GM19238 (cell line): Measurements from ENCODE around the gene SF3B6.
A peak's percentile ranks its signal among the peaks of the same experiment; 100 is the strongest.
"Not testable (repeated sequence)": the region's sequence is repeated elsewhere in the genome, so short reads cannot be mapped to it uniquely, and the experiment has no call there.

ENCODE experiments used
- DNase-seq: peaks from one replicate; pipeline ENCODE4 v3.0.0; 2011; ENCODE audit warnings: low spot score; ENCODE audit not compliant: insufficient read length

Gene SF3B6

GRCh38 chr2:24052951-24053350 lies 23.2 kb downstream of the SF3B6 start:
- no peak for DNase-seq

- DNase-seq, result no peak
Measured at GRCh38 chr2:24051833-24052232, 24.3 kb downstream of the SF3B6 start.

GRCh38 chr2:24050041-24050979 lies 25.8 kb downstream of the SF3B6 start:
- DNase-seq, result no peak

GRCh38 chr2:24049485-24050021 lies 26.6 kb downstream of the SF3B6 start, which contains the start of gene FKBP1B:
FKBP1B (plus strand) TSS chr2:24049741; CDS start chr2:24049850, 109 bp downstream.
- DNase-seq, result no peak

- DNase-seq, result no peak
Measured at GRCh38 chr2:24048769-24049484, 27.2 kb downstream of the SF3B6 start.

- no peak for DNase-seq
Measured at GRCh38 chr2:24047703-24048033, 28.5 kb downstream of the SF3B6 start.

GRCh38 chr2:24046930-24047702 lies 29.0 kb downstream of the SF3B6 start, which contains the start of gene WDCP:
WDCP (minus strand) TSS chr2:24047391; CDS start chr2:24039494, 7,897 bp downstream.
- peak; percentile 79 for DNase-seq

- DNase-seq, result no peak
Measured at GRCh38 chr2:24046599-24046929, 29.6 kb downstream of the SF3B6 start.

- no peak for DNase-seq
Measured at GRCh38 chr2:24045511-24046508, 30.3 kb downstream of the SF3B6 start.

- not testable (repeated sequence) for DNase-seq
Measured at GRCh38 chr2:24043133-24043532, 33.0 kb downstream of the SF3B6 start.

- DNase-seq, result no peak
Measured at GRCh38 chr2:24040511-24040910, 35.6 kb downstream of the SF3B6 start.

GRCh38 chr2:24038786-24039499 lies 37.2 kb downstream of the SF3B6 start:
- no peak for DNase-seq

- DNase-seq, result no peak
Measured at GRCh38 chr2:24026233-24026632, 49.9 kb downstream of the SF3B6 start.

- DNase-seq, result no peak
Measured at GRCh38 chr2:24024996-24025663, 51.0 kb downstream of the SF3B6 start.

- DNase-seq, result no peak
Measured at GRCh38 chr2:24024018-24024417, 52.1 kb downstream of the SF3B6 start.

GRCh38 chr2:24022975-24023575 lies 53.1 kb downstream of the SF3B6 start:
- no peak for DNase-seq

GRCh38 chr2:24022324-24022974 lies 53.7 kb downstream of the SF3B6 start:
- no peak for DNase-seq
